NCI-H748 treated with DMSO at 0.1 percent for 48 hours (cell line): Measurements from ENCODE around the gene PRR5L.

ENCODE experiments used
- DNase-seq: peaks from one replicate; lab custom pipeline; 2025; lab: John Stamatoyannopoulos, UW

Gene PRR5L

GRCh38 chr11:36400766-36401455 lies 104.8 kb downstream of the PRR5L start:
- DNase-seq, result no peak

GRCh38 chr11:36402568-36403170 lies 106.6 kb downstream of the PRR5L start:
- no peak for DNase-seq

- no peak for DNase-seq
Observed at GRCh38 chr11:36403661-36404060, 107.6 kb downstream of the PRR5L start.

GRCh38 chr11:36404831-36405230 lies 108.7 kb downstream of the PRR5L start:
- no peak for DNase-seq

- no peak for DNase-seq
Observed at GRCh38 chr11:36405585-36406367, 109.7 kb downstream of the PRR5L start.

- no peak for DNase-seq
Observed at GRCh38 chr11:36407356-36407755, 111.3 kb downstream of the PRR5L start.

GRCh38 chr11:36408498-36409136 lies 112.5 kb downstream of the PRR5L start:
- DNase-seq, result no peak

- DNase-seq, result no peak
Observed at GRCh38 chr11:36409152-36409816, 113.2 kb downstream of the PRR5L start.

- DNase-seq, result no peak
Observed at GRCh38 chr11:36411202-36411640, 115.1 kb downstream of the PRR5L start.

GRCh38 chr11:36412781-36413383 lies 116.8 kb downstream of the PRR5L start:
- DNase-seq, result no peak

- DNase-seq, result no peak
Observed at GRCh38 chr11:36417154-36417553, 121.1 kb downstream of the PRR5L start.

GRCh38 chr11:36419791-36420424 lies 123.8 kb downstream of the PRR5L start:
- DNase-seq, result no peak

GRCh38 chr11:36421546-36422155 lies 125.6 kb downstream of the PRR5L start:
- no peak for DNase-seq

GRCh38 chr11:36425561-36426081 lies 129.5 kb downstream of the PRR5L start:
- no peak for DNase-seq

- DNase-seq, result no peak
Observed at GRCh38 chr11:36426226-36426848, 130.2 kb downstream of the PRR5L start.

GRCh38 chr11:36427079-36427478 lies 131.0 kb downstream of the PRR5L start:
- no peak for DNase-seq

GRCh38 chr11:36427876-36428275 lies 131.8 kb downstream of the PRR5L start:
- no peak for DNase-seq

- no peak for DNase-seq
Observed at GRCh38 chr11:36431429-36432092, 135.5 kb downstream of the PRR5L start.

- no peak for DNase-seq
Observed at GRCh38 chr11:36432093-36432469, 136.0 kb downstream of the PRR5L start.
